HEK293 (cell line): ENCODE data around the gene TMEM130.

Experiments used
- CTCF ChIA-PET: fragments of 350-600 bp; formaldehyde crosslinking; extraction: SDS; loops from one replicate; lab custom pipeline; 2021; ENCODE audit warnings: antibody characterized with exemption; lab: Yijun Ruan, JAX
- POLR2A ChIA-PET: fragments of 300-600 bp; formaldehyde crosslinking; extraction: SDS; loops from one replicate; lab custom pipeline; 2020; ENCODE audit warnings: antibody characterized with exemption, inconsistent platforms; lab: Yijun Ruan, JAX
- H3K27ac ChIP-seq: fragments of 200-500 bp; sonication (Bioruptor generic); 2 replicates; pipeline ENCODE4 v1.5.1; 2014; ENCODE audit warnings: low read depth, low read length, control low read depth, inconsistent platforms; ENCODE audit errors: extremely low read depth
- H3K36me3 ChIP-seq, 2 experiments: fragments of 200-500 bp in 1 of 2; sonication (Bioruptor generic) in 1 of 2; 1 replicate in 1 of 2; 2 replicates in 1 of 2; pipeline ENCODE4 v1.5.1; 2014 to 2017; ENCODE audit warnings: inconsistent platforms in 2 of 2, low read length in 2 of 2; ENCODE audit not compliant: control insufficient read depth in 2 of 2, insufficient read depth in 1 of 2
- H3K4me1 ChIP-seq: fragments of 200-500 bp; sonication (Bioruptor generic); 2 replicates; pipeline ENCODE4 v1.5.1; 2014; ENCODE audit warnings: mild to moderate bottlenecking, low read length, inconsistent platforms; ENCODE audit not compliant: control insufficient read depth, insufficient read depth
- H3K4me3 ChIP-seq: 2 replicates; pipeline ENCODE4 v1.5.1; 2011; ENCODE audit warnings: low read depth, mild to moderate bottlenecking, control low read depth, low read length, moderate library complexity
- H3K9me3 ChIP-seq: fragments of 200-500 bp; sonication (Bioruptor generic); 2 replicates; pipeline ENCODE4 v1.5.1; 2014; ENCODE audit warnings: low read depth, low read length, inconsistent platforms; ENCODE audit not compliant: control insufficient read depth, insufficient read depth
- REPIN1 ChIP-seq: fragments of 450-650 bp; formaldehyde crosslinking; IDR thresholded peaks from 2 replicates; pipeline ENCODE4 v1.5.1; 2017; ENCODE audit warnings: missing biosample characterization, missing genetic modification characterization, low read depth
- YY2 ChIP-seq: fragments of 450-650 bp; formaldehyde crosslinking; IDR thresholded peaks from 2 replicates; pipeline ENCODE4 v1.5.1; 2016; ENCODE audit warnings: missing biosample characterization, missing genetic modification characterization
- ZBTB20 ChIP-seq: fragments of 450-650 bp; formaldehyde crosslinking; IDR thresholded peaks from 2 replicates; pipeline ENCODE4 v1.5.1; 2016; ENCODE audit warnings: missing biosample characterization, missing genetic modification characterization
- ZNF114 ChIP-seq: fragments of 450-650 bp; formaldehyde crosslinking; IDR thresholded peaks from 2 replicates; pipeline ENCODE4 v1.5.0; 2017; ENCODE audit warnings: missing biosample characterization, missing genetic modification characterization
- ZNF16 ChIP-seq: fragments of 450-650 bp; formaldehyde crosslinking; IDR thresholded peaks from 2 replicates; pipeline ENCODE4 v1.5.1; 2016; ENCODE audit warnings: low read depth, missing biosample characterization, missing genetic modification characterization
- ZNF239 ChIP-seq: fragments of 450-650 bp; formaldehyde crosslinking; IDR thresholded peaks from 2 replicates; pipeline ENCODE4 v1.5.1; 2016; ENCODE audit warnings: missing biosample characterization, missing genetic modification characterization
- ZNF24 ChIP-seq: fragments of 450-650 bp; formaldehyde crosslinking; IDR thresholded peaks from 2 replicates; pipeline ENCODE4 v1.5.1; 2016; ENCODE audit warnings: missing biosample characterization, missing genetic modification characterization
- ZNF311 ChIP-seq: fragments of 450-650 bp; formaldehyde crosslinking; IDR thresholded peaks from 2 replicates; pipeline ENCODE4 v1.5.1; 2017; ENCODE audit warnings: missing biosample characterization, missing genetic modification characterization, borderline replicate concordance
- ZNF433 ChIP-seq: fragments of 450-650 bp; formaldehyde crosslinking; IDR thresholded peaks from 2 replicates; pipeline ENCODE4 v1.5.1; 2016; ENCODE audit warnings: missing biosample characterization, missing genetic modification characterization, low read depth
- ZNF501 ChIP-seq: fragments of 450-650 bp; formaldehyde crosslinking; IDR thresholded peaks from 2 replicates; pipeline ENCODE4 v1.5.1; 2016; ENCODE audit warnings: missing biosample characterization, missing genetic modification characterization
- ZNF510 ChIP-seq: fragments of 450-650 bp; formaldehyde crosslinking; IDR thresholded peaks from 2 replicates; pipeline ENCODE4 v1.5.1; 2018; ENCODE audit warnings: mild to moderate bottlenecking, missing genetic modification characterization, missing biosample characterization; ENCODE audit not compliant: insufficient replicate concordance
- ZNF624 ChIP-seq: fragments of 450-650 bp; formaldehyde crosslinking; IDR thresholded peaks from 2 replicates; pipeline ENCODE4 v1.5.1; 2017; ENCODE audit warnings: missing biosample characterization, missing genetic modification characterization
- ZNF701 ChIP-seq: fragments of 450-650 bp; formaldehyde crosslinking; IDR thresholded peaks from 2 replicates; pipeline ENCODE4 v1.5.1; 2016; ENCODE audit warnings: missing biosample characterization, missing genetic modification characterization
- ZNF777 ChIP-seq: fragments of 450-650 bp; formaldehyde crosslinking; IDR thresholded peaks from 2 replicates; pipeline ENCODE4 v1.5.1; 2017; ENCODE audit warnings: missing biosample characterization, missing genetic modification characterization, borderline replicate concordance
- ZNF792 ChIP-seq: fragments of 450-650 bp; formaldehyde crosslinking; IDR thresholded peaks from 2 replicates; pipeline ENCODE4 v1.5.1; 2016; ENCODE audit warnings: missing biosample characterization, missing genetic modification characterization
- ZNF830 ChIP-seq: fragments of 450-650 bp; IDR thresholded peaks from 2 replicates; pipeline ENCODE4 v1.5.0; 2018; ENCODE audit warnings: missing biosample characterization, missing genetic modification characterization, low read depth, mild to moderate bottlenecking, moderate library complexity
- ZSCAN30 ChIP-seq: fragments of 450-650 bp; IDR thresholded peaks from 2 replicates; pipeline ENCODE4 v1.5.1; 2018; ENCODE audit warnings: missing biosample characterization, mild to moderate bottlenecking, missing genetic modification characterization, moderate library complexity
- ZSCAN5A ChIP-seq: fragments of 450-650 bp; formaldehyde crosslinking; IDR thresholded peaks from 2 replicates; pipeline ENCODE4 v1.5.1; 2016; ENCODE audit warnings: missing biosample characterization, missing genetic modification characterization
- TF ChIP-seq, protein P1 (sequence below): fragments of 450-650 bp; formaldehyde crosslinking; IDR thresholded peaks from 2 replicates; pipeline ENCODE4 v1.5.1; 2017; ENCODE audit warnings: missing biosample characterization, missing genetic modification characterization
- TF ChIP-seq, protein P2 (sequence below): fragments of 450-650 bp; formaldehyde crosslinking; IDR thresholded peaks from 2 replicates; pipeline ENCODE4 v1.5.1; 2016; ENCODE audit warnings: missing biosample characterization, missing genetic modification characterization

Gene TMEM130

GRCh38 chr7:98892609-98893008 is 22.8 kb upstream of the TMEM130 start:
- Histone ChIP-seq H3K36me3 (peaks cover 73 to 83% of the 10 kb centered on the region in 2 experiments), H3K4me1 (no peaks in the 10 kb centered on the region), H3K27ac (no peak overlapping the region), H3K9me3 (no peaks in the 10 kb centered on the region)
- CTCF ChIA-PET: no interaction called here
- POLR2A ChIA-PET: interaction anchor here (0.7 kb wide), 1 partner anchor 17 kb away, joined by 3 read pairs; no protein-coding TSS in a partner anchor
- TF ChIP-seq ZNF24: no peak
- TF ChIP-seq, protein P1, sequence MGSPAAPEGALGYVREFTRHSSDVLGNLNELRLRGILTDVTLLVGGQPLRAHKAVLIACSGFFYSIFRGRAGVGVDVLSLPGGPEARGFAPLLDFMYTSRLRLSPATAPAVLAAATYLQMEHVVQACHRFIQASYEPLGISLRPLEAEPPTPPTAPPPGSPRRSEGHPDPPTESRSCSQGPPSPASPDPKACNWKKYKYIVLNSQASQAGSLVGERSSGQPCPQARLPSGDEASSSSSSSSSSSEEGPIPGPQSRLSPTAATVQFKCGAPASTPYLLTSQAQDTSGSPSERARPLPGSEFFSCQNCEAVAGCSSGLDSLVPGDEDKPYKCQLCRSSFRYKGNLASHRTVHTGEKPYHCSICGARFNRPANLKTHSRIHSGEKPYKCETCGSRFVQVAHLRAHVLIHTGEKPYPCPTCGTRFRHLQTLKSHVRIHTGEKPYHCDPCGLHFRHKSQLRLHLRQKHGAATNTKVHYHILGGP (tag by site-specific recombination): no peak
- TF ChIP-seq, all 188 proteins: peak for 0
- no peak overlapping the region for H3K4me3 ChIP-seq

DNA sequence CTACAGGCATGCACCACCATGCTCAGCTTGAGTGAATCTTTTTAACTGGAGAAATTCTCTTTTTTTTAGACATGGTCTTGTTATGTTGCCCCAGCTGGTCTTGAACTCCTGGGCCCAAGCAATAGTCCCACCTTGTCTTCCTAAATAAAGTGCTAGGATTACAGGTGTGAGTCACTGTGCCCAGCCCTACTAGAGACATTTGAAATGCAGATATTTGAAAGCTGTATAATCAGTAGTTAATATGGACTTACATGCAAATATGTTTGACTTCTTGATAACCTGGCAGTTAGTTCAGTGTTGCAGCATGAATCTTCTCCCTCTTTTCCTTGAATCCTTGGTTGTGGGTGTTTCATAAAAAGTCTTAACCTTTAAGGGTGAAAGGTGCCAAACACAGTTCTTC is 17.2 kb upstream of the TMEM130 start:
- no peak for TF ChIP-seq ZNF777 (tag by site-specific recombination)
- TF ChIP-seq ZNF16 (tag by site-specific recombination): no peak
- no peak for TF ChIP-seq ZNF501
- TF ChIP-seq ZNF701 (tag by site-specific recombination): no peak
- no peak for TF ChIP-seq ZNF311 (tag by site-specific recombination)
- no peak for TF ChIP-seq ZNF510 (tag by site-specific recombination)
- TF ChIP-seq ZNF624 (tag by site-specific recombination): no peak
- TF ChIP-seq ZNF792 (tag by site-specific recombination): no peak
- TF ChIP-seq ZSCAN30 (tag by site-specific recombination): no peak
- TF ChIP-seq REPIN1: no peak
- no peak for TF ChIP-seq ZNF239 (tag by site-specific recombination)
- TF ChIP-seq ZNF114 (tag by site-specific recombination): no peak
- TF ChIP-seq, protein P2, sequence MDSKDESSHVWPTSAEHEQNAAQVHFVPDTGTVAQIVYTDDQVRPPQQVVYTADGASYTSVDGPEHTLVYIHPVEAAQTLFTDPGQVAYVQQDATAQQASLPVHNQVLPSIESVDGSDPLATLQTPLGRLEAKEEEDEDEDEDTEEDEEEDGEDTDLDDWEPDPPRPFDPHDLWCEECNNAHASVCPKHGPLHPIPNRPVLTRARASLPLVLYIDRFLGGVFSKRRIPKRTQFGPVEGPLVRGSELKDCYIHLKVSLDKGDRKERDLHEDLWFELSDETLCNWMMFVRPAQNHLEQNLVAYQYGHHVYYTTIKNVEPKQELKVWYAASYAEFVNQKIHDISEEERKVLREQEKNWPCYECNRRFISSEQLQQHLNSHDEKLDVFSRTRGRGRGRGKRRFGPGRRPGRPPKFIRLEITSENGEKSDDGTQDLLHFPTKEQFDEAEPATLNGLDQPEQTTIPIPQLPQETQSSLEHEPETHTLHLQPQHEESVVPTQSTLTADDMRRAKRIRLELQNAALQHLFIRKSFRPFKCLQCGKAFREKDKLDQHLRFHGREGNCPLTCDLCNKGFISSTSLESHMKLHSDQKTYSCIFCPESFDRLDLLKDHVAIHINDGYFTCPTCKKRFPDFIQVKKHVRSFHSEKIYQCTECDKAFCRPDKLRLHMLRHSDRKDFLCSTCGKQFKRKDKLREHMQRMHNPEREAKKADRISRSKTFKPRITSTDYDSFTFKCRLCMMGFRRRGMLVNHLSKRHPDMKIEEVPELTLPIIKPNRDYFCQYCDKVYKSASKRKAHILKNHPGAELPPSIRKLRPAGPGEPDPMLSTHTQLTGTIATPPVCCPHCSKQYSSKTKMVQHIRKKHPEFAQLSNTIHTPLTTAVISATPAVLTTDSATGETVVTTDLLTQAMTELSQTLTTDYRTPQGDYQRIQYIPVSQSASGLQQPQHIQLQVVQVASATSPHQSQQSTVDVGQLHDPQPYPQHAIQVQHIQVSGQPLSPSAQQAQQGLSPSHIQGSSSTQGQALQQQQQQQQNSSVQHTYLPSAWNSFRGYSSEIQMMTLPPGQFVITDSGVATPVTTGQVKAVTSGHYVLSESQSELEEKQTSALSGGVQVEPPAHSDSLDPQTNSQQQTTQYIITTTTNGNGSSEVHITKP (tag by site-specific recombination): no peak
- no peak for TF ChIP-seq ZNF830 (tag by site-specific recombination)
- TF ChIP-seq ZSCAN5A (tag by site-specific recombination): no peak
- TF ChIP-seq YY2 (tag by site-specific recombination): no peak
- no peak for TF ChIP-seq ZNF433
- TF ChIP-seq ZBTB20: no peak
- POLR2A ChIA-PET: no interaction called here
- Histone ChIP-seq H3K9me3 (no peaks in the 10 kb centered on the region), H3K36me3 (peaks cover 74 to 80% of the 10 kb centered on the region in 2 experiments), H3K4me1 (no peaks in the 10 kb centered on the region), H3K4me3 (no peak overlapping the region), H3K27ac (no peak overlapping the region)
- CTCF ChIA-PET: interaction anchor here (0.9 kb wide), 1 partner anchor 46 kb away, joined by 5 read pairs; no protein-coding TSS in a partner anchor
